Measurements from ENCODE around the gene PPAT. TPM values are rescaled to one million over a fixed set of nuclear protein-coding genes. Genes with fewer than 3 reads are reported as not detected.
A peak's percentile ranks its signal among the peaks of the same experiment; 100 is the strongest.
"Not testable (repeated sequence)": the region's sequence is repeated elsewhere in the genome, so short reads cannot be mapped to it uniquely, and the experiment has no call there.

PPAT gene
- 39.7 and 41.7 TPM in 2 replicates for total RNA-seq (2014; rRNA removed; shearing (Covaris generic))
- polyA plus RNA-seq (2015; cell fraction: cytosol; rRNA removed) = 30.3 and 35.1 TPM in 2 replicates
- 38.5 and 47.0 TPM in 2 replicates for polyA plus RNA-seq (2015; cell fraction: nucleus; rRNA removed)

GRCh38 chr4:56435140-56435926 lies at the start of gene PPAT:
TSS of gene PPAT (minus strand) at chr4:56435615. CDS start at chr4:56435477, 138 bp downstream.
- peak; percentile 98 for DNase-seq (ENCODE audit: low read depth)

- DNase-seq (ENCODE audit: low read depth) = no peak
Measured at GRCh38 chr4:56480691-56481090, 45.3 kb upstream of the PPAT start.

- DNase-seq (ENCODE audit: low read depth) = no peak
Measured at GRCh38 chr4:56477192-56477702, 41.8 kb upstream of the PPAT start.

GRCh38 chr4:56475917-56476316 lies 40.5 kb upstream of the PPAT start:
- DNase-seq (ENCODE audit: low read depth) = no peak

GRCh38 chr4:56469489-56470210 lies 34.2 kb upstream of the PPAT start:
- no peak for DNase-seq (ENCODE audit: low read depth)

- peak; percentile 38 for DNase-seq (ENCODE audit: low read depth)
Measured at GRCh38 chr4:56468097-56468422, 32.6 kb upstream of the PPAT start.

- peak; percentile 81 for DNase-seq (ENCODE audit: low read depth)
Measured at GRCh38 chr4:56467284-56468096, 32.1 kb upstream of the PPAT start, which contains the start of gene SRP72. TSS of gene SRP72 (plus strand) at chr4:56467617. CDS start at chr4:56467636, 19 bp downstream.

- no peak for DNase-seq (ENCODE audit: low read depth)
Measured at GRCh38 chr4:56466910-56467283, 31.5 kb upstream of the PPAT start.

- peak; percentile 90 for DNase-seq (ENCODE audit: low read depth)
Measured at GRCh38 chr4:56466296-56466761, 30.9 kb upstream of the PPAT start.

- DNase-seq (ENCODE audit: low read depth) = peak; percentile 10
Measured at GRCh38 chr4:56465599-56466295, 30.3 kb upstream of the PPAT start.

- DNase-seq (ENCODE audit: low read depth) = no peak
Measured at GRCh38 chr4:56464581-56464980, 29.2 kb upstream of the PPAT start.

GRCh38 chr4:56463711-56464110 lies 28.3 kb upstream of the PPAT start:
- no peak for DNase-seq (ENCODE audit: low read depth)

- DNase-seq (ENCODE audit: low read depth) = no peak
Measured at GRCh38 chr4:56462157-56462556, 26.7 kb upstream of the PPAT start.

GRCh38 chr4:56460085-56460484 lies 24.7 kb upstream of the PPAT start:
- no peak for DNase-seq (ENCODE audit: low read depth)

- no peak for DNase-seq (ENCODE audit: low read depth)
Measured at GRCh38 chr4:56450342-56450741, 14.9 kb upstream of the PPAT start.

GRCh38 chr4:56449475-56449874 lies 14.1 kb upstream of the PPAT start:
- DNase-seq (ENCODE audit: low read depth) = not testable (repeated sequence)

GRCh38 chr4:56448301-56448700 lies 12.9 kb upstream of the PPAT start:
- DNase-seq (ENCODE audit: low read depth) = no peak

GRCh38 chr4:56445699-56446098 lies 10.3 kb upstream of the PPAT start:
- DNase-seq (ENCODE audit: low read depth) = no peak

GRCh38 chr4:56444719-56445118 lies 9.3 kb upstream of the PPAT start:
- no peak for DNase-seq (ENCODE audit: low read depth)

- no peak for DNase-seq (ENCODE audit: low read depth)
Measured at GRCh38 chr4:56440983-56441382, 5.6 kb upstream of the PPAT start.

GRCh38 chr4:56438766-56439165 lies 3.4 kb upstream of the PPAT start:
- no peak for DNase-seq (ENCODE audit: low read depth)

Data from HT1080 (cell line).